K562 (cell line): ENCODE data around the gene RGMA. TPM values are rescaled to one million over a fixed set of nuclear protein-coding genes. Genes with fewer than 3 reads are reported as not detected.

ENCODE experiments used
- ATAC-seq: fragments of 200-7000 bp; cut with Tn5 transposase; 3 replicates; pipeline ENCODE4 v1.9.1; 2020; ENCODE audit warnings: moderate library complexity
- BruUV-seq: library from RNA; stranded (reverse); fragments of 400-500 nt; replicated peaks from 2 replicates; lab custom pipeline; 2021; lab: Mats Ljungman, UMichigan
- CTCF ChIA-PET: fragments of 300-600 bp; formaldehyde crosslinking; extraction: SDS; loops from one replicate; lab custom pipeline; 2021; ENCODE audit warnings: low intra/inter-chr PET ratio; lab: Yijun Ruan, JAX
- POLR2A ChIA-PET: fragments of 300-600, 350-650 bp; sonication (Branson Sonifier 250); formaldehyde crosslinking; extraction: SDS; loops from one replicate; lab custom pipeline; 2021; ENCODE audit warnings: antibody characterized with exemption, inconsistent platforms; lab: Yijun Ruan, JAX
- DNase-seq, 4 experiments: peaks; one replicate each; pipeline versions ENCODE4 v3.0.0 to v3.0.0-alpha.2; 2011 to 2018; ENCODE audit warnings: low spot score in 3 of 4, mixed read lengths in 3 of 4; ENCODE audit errors: extremely low read depth in 1 of 4
- FAIRE-seq: peaks from 2 replicates; lab custom pipeline; 2011; peaks lifted over from hg19 to GRCh38; lab: Jason Lieb, UNC
- H2AFZ ChIP-seq: 2 replicates; pipeline ENCODE4 v1.6.0; 2011; ENCODE audit warnings: low read depth, low read length, control low read depth, inconsistent platforms
- H3K27ac ChIP-seq: fragments of 200-600 bp; 3 replicates; pipeline ENCODE4 v1.8.0; 2011; ENCODE audit warnings: low read depth, mild to moderate bottlenecking, control low read depth, inconsistent platforms, low read length, moderate library complexity, mixed read lengths; ENCODE audit errors: extremely low read depth
- H3K27me3 ChIP-seq, 2 experiments: fragments of 300-600 bp in 1 of 2; 2 replicates in 1 of 2; 3 replicates in 1 of 2; pipeline versions ENCODE4 v1.6.0 to v1.8.0; 2011; ENCODE audit warnings: inconsistent platforms in 2 of 2, low read length in 2 of 2, mild to moderate bottlenecking in 1 of 2, mixed read lengths in 1 of 2, moderate library complexity in 1 of 2; ENCODE audit not compliant: control insufficient read depth in 2 of 2, insufficient read depth in 2 of 2
- H3K36me3 ChIP-seq: fragments of 300-600 bp; 3 replicates; pipeline ENCODE4 v1.8.0; 2011; ENCODE audit warnings: mild to moderate bottlenecking, low read length, inconsistent platforms; ENCODE audit not compliant: control insufficient read depth, insufficient read depth
- H3K4me1 ChIP-seq, 2 experiments: fragments of 200-600 bp in 1 of 2; replicated peaks in 1 of 2; 2 replicates in 1 of 2; 3 replicates in 1 of 2; pipeline versions ENCODE4 v1.5.1 to v1.8.0; 2011; ENCODE audit warnings: inconsistent platforms in 2 of 2, low read length in 2 of 2, mild to moderate bottlenecking in 1 of 2, mixed read lengths in 1 of 2, moderate library complexity in 1 of 2; ENCODE audit not compliant: control insufficient read depth in 2 of 2, insufficient read depth in 2 of 2
- H3K4me2 ChIP-seq: 2 replicates; pipeline ENCODE4 v1.6.1; 2011; ENCODE audit warnings: low read length, control low read depth, inconsistent platforms, mixed read lengths; ENCODE audit not compliant: insufficient read depth
- H3K4me3 ChIP-seq: fragments of 200-600 bp; sonication (generic), shearing (Covaris generic); 2 replicates; pipeline ENCODE4 v1.5.1; 2016; ENCODE audit warnings: control low read depth, inconsistent platforms
- H3K79me2 ChIP-seq: fragments of 200-600 bp; 3 replicates; pipeline ENCODE4 v1.8.0; 2011; ENCODE audit warnings: low read length, inconsistent platforms; ENCODE audit not compliant: control insufficient read depth, insufficient read depth
- H3K9ac ChIP-seq, 2 experiments: 2 replicates each; pipeline versions ENCODE4 v1.6.0 to v1.6.1; 2011; ENCODE audit warnings: low read depth in 2 of 2, low read length in 2 of 2, control low read depth in 1 of 2, inconsistent platforms in 1 of 2, mild to moderate bottlenecking in 1 of 2, mixed read lengths in 1 of 2; ENCODE audit not compliant: insufficient read depth in 1 of 2
- H3K9me1 ChIP-seq: one replicate; pipeline ENCODE4 v1.6.0; 2011; ENCODE audit warnings: inconsistent platforms, mild to moderate bottlenecking, low read length, moderate library complexity; ENCODE audit not compliant: control insufficient read depth, insufficient read depth
- H3K9me3 ChIP-seq: replicated peaks from 2 replicates; pipeline ENCODE4 v1.5.1; 2011; ENCODE audit warnings: low read depth, low read length, inconsistent platforms; ENCODE audit not compliant: control insufficient read depth, insufficient read depth
- H4K20me1 ChIP-seq: replicated peaks from 2 replicates; pipeline ENCODE4 v1.6.1; 2011; ENCODE audit warnings: low read length, inconsistent platforms, mixed read lengths; ENCODE audit not compliant: control insufficient read depth, insufficient read depth
- BRCA1 ChIP-seq, 2 experiments: fragments of 450-650 bp in 1 of 2; sonication (generic) in 1 of 2; formaldehyde crosslinking in 1 of 2; IDR thresholded peaks; 2 replicates each; pipeline versions ENCODE4 v1.5.0 to v1.6.1; 2017 to 2020; ENCODE audit warnings: mild to moderate bottlenecking in 1 of 2, missing genetic modification reagents in 1 of 2
- ELF2 ChIP-seq: fragments of 250-450 bp; sonication (Bioruptor Pico); IDR thresholded peaks from 2 replicates; pipeline ENCODE4 v1.5.0; 2021; ENCODE audit warnings: mild to moderate bottlenecking
- FIP1L1 ChIP-seq: fragments of 200-400 bp; formaldehyde crosslinking; IDR thresholded peaks from 2 replicates; pipeline ENCODE4 v1.6.1; 2018; ENCODE audit warnings: mild to moderate bottlenecking, low read depth, low read length; ENCODE audit not compliant: poor library complexity, severe bottlenecking
- PHF20 ChIP-seq: fragments of 450-650 bp; IDR thresholded peaks from 2 replicates; pipeline ENCODE4 v1.6.1; 2018; ENCODE audit not compliant: partially characterized antibody
- RAD21 ChIP-seq, 2 experiments: fragments of 250-450 bp in 1 of 2; fragments of 450-650 bp in 1 of 2; sonication (Bioruptor Pico) in 1 of 2; formaldehyde crosslinking in 1 of 2; IDR thresholded peaks in 1 of 2; conservative IDR thresholded peaks in 1 of 2; 2 replicates each; pipeline versions ENCODE4 v1.4.0 to v1.8.0; 2020 to 2022; ENCODE audit warnings: mild to moderate bottlenecking in 2 of 2, moderate library complexity in 1 of 2
- RB1 ChIP-seq: fragments of 450-650 bp; IDR thresholded peaks from 2 replicates; pipeline ENCODE4 v1.6.1; 2017; ENCODE audit warnings: low read depth, mild to moderate bottlenecking
- SP1 ChIP-seq: sonication (generic); formaldehyde crosslinking; IDR thresholded peaks from 2 replicates; pipeline ENCODE4 v1.8.1; 2022; ENCODE audit warnings: mild to moderate bottlenecking, missing genetic modification reagents
- WGBS: fragments of 100-300 bp; shearing (Covaris generic); methylation state at CpG from one replicate; pipeline ENCODE4 v1.1.6; 2016; ENCODE audit warnings: low coverage, mixed read lengths; ENCODE audit not compliant: insufficient coverage; ENCODE audit errors: missing lambda C conversion rate; 5-methylcytosine and 5-hydroxymethylcytosine counted together
- in situ Hi-C: fragments of 300-500 bp; cut with MboI; formaldehyde crosslinking; loops from 4 replicates; pipeline ENCODE4 v1.15.0; 2018; ENCODE audit warnings: inconsistent platforms, mixed read lengths
- intact Hi-C: fragments of 100-400 bp; cut with micrococcal nuclease; formaldehyde crosslinking; loops from 2 replicates; pipeline ENCODE4 v1.14.2; 2022
- polyA plus RNA-seq, 8 experiments: library from polyadenylated mRNA; depleted of rRNA in 4 of 8; stranded (reverse) in 5 of 8; unstranded in 3 of 8; fragments of >200 nt; fragmentation: Nextera tagmentation in 2 of 8; fragmentation: Illumina TruSeq in 1 of 8; extraction: Ambion mirVana in 2 of 8; extraction: Trizol in 1 of 8; gene quantifications; 2 replicates each; pipeline versions ENCODE4 v1.2.1 to v1.2.3, GENCODE V29; 2011 to 2014; ENCODE audit warnings: inconsistent platforms in 1 of 8, missing spikeins in 1 of 8
- total RNA-seq, 7 experiments: library from RNA; depleted of rRNA in 6 of 7; stranded (reverse); fragments of >200 nt in 6 of 7; fragmentation: Illumina TruSeq in 2 of 7; extraction: Trizol in 2 of 7; gene quantifications; 2 replicates each; pipeline versions ENCODE4 v1.2.1 to v1.2.3, GENCODE V29; 2011 to 2021; ENCODE audit warnings: low replicate concordance in 1 of 7
- TF ChIP-seq, protein P1 (sequence below), 3 experiments: IDR thresholded peaks in 2 of 3; conservative IDR thresholded peaks in 1 of 3; 2 replicates each; pipeline ENCODE4 v1.5.1; 2011 to 2012; ENCODE audit warnings: low read length in 3 of 3, mild to moderate bottlenecking in 3 of 3, control low read depth in 2 of 3, improper control_type of control experiment in 1 of 3, inconsistent platforms in 1 of 3, low read depth in 1 of 3, mixed read lengths in 1 of 3, moderate library complexity in 1 of 3; ENCODE audit not compliant: insufficient read depth in 2 of 3
- TF ChIP-seq, protein P2 (sequence below): fragments of 450-650 bp; formaldehyde crosslinking; IDR thresholded peaks from 2 replicates; pipeline ENCODE4 v1.4.0; 2020; ENCODE audit warnings: mild to moderate bottlenecking, moderate library complexity
- TF ChIP-seq, protein P3 (sequence below): fragments of 450-650 bp; formaldehyde crosslinking; conservative IDR thresholded peaks from 2 replicates; pipeline ENCODE4 v1.4.0; 2022; ENCODE audit warnings: mild to moderate bottlenecking, missing genetic modification characterization

RGMA gene
- total and polyA plus RNA-seq, 9 of the 15 experiments (the other 6 are each of a cell fraction or from before 2014, with no cell fraction given): 0.03 to 0.05 (median 0.03) TPM; not detected in 6

DNA sequence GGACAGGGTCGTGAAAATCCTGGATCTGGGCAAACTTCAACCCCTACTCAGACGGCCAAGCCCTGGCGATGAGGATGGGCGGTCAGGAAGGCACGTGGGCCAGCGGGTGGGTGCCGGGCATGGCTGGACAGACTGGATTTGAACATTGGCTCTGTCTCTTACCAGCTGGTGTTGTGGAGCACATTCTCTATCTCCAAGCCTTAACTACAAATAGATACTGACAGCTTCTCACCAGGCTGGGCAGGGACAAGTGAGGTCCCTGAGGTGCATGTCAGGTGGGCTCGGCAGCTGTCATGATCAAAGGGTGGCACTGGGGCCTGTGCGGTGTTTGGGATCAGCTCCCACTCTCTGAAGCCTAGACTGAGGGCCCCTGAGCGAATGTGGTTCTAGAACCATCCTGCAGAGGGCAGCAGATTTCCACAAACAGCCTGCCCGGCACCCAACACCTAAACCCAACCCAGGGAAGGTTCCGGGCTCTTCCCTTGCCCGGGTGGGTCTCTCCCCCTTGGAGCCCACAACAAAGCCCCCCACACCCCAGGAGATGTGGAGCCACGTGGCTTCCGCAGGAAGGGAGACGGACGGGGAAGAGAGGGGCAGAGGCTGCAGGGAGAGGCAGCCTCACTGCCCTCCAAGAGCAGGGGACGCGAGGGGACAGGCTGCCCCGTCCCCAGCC is 58.4 kb downstream of the RGMA start:
- H3K4me2 ChIP-seq: 0 out of 2 replicates have a peak overlapping the region, but pooled peaks have one; percentile 27
- no peaks in the 10 kb centered on the region for H3K9me3 ChIP-seq
- no peak overlapping the region for H3K27ac ChIP-seq
- H3K36me3 ChIP-seq: peaks cover 23% of the 10 kb centered on the region; the same call in 2 of the 3 replicates
- CTCF ChIA-PET: interaction anchor here (0.8 to 3.3 kb wide), 3 partner anchors 21 to 1294 kb away, joined by 3 to 24 read pairs (median 7); no protein-coding TSS in a partner anchor
- 0 out of 2 replicates have a peak overlapping the region, but pooled peaks have one; percentile 61 for H2AFZ ChIP-seq
- H3K9ac ChIP-seq: peak overlapping the region in 1 of 2 experiments; percentile 74; a peak in 1 of 4 replicates
- H3K9me1 ChIP-seq: no peaks in the 10 kb centered on the region
- in situ Hi-C loops: loop anchor here (25.0 kb wide), 1 partner anchor 1282 kb away; no protein-coding TSS in a partner anchor
- peak; percentile 93 for FAIRE-seq
- 17% methylated on average over 15 of the region's 20 CpGs for WGBS
- H3K27me3 ChIP-seq: no peaks in the 10 kb centered on the region
- H4K20me1 ChIP-seq: peaks cover 16% of the 10 kb centered on the region
- peak; percentile 88 for ATAC-seq
- POLR2A ChIA-PET: interaction anchor here (0.9 kb wide), 1 partner anchor 13 kb away, joined by 3 read pairs; no protein-coding TSS in a partner anchor
- H3K79me2 ChIP-seq: no peaks in the 10 kb centered on the region
- intact Hi-C loops: loop anchor here (2.0 to 10.0 kb wide), 2 partner anchors 236 to 1294 kb away; no protein-coding TSS in a partner anchor
- H3K4me3 ChIP-seq: no peak overlapping the region
- H3K4me1 ChIP-seq: peaks cover 0 to 20% of the 10 kb centered on the region in 2 experiments; a peak in 4 of 5 replicates
- DNase-seq: peak; percentile 77 to 83 (median 80)
- BruUV-seq: no TSS peak
- TF ChIP-seq, protein P1, sequence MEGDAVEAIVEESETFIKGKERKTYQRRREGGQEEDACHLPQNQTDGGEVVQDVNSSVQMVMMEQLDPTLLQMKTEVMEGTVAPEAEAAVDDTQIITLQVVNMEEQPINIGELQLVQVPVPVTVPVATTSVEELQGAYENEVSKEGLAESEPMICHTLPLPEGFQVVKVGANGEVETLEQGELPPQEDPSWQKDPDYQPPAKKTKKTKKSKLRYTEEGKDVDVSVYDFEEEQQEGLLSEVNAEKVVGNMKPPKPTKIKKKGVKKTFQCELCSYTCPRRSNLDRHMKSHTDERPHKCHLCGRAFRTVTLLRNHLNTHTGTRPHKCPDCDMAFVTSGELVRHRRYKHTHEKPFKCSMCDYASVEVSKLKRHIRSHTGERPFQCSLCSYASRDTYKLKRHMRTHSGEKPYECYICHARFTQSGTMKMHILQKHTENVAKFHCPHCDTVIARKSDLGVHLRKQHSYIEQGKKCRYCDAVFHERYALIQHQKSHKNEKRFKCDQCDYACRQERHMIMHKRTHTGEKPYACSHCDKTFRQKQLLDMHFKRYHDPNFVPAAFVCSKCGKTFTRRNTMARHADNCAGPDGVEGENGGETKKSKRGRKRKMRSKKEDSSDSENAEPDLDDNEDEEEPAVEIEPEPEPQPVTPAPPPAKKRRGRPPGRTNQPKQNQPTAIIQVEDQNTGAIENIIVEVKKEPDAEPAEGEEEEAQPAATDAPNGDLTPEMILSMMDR (IDR thresholded peaks at IDR 0.05 in 2 of 3, conservative IDR thresholded peaks at IDR 0.05 in 1 of 3; ENCODE audit: insufficient read depth in 2 of 3, low read depth in 1 of 3, low read length in 3 of 3): peak; percentile 80 to 89 (median 87)
- TF ChIP-seq, protein P2, sequence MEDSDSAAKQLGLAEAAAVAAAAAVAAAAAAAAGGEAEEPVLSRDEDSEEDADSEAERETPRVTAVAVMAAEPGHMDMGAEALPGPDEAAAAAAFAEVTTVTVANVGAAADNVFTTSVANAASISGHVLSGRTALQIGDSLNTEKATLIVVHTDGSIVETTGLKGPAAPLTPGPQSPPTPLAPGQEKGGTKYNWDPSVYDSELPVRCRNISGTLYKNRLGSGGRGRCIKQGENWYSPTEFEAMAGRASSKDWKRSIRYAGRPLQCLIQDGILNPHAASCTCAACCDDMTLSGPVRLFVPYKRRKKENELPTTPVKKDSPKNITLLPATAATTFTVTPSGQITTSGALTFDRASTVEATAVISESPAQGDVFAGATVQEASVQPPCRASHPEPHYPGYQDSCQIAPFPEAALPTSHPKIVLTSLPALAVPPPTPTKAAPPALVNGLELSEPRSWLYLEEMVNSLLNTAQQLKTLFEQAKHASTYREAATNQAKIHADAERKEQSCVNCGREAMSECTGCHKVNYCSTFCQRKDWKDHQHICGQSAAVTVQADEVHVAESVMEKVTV (CRISPR knock-in tag): 0 out of 2 replicates have a peak, but pooled peaks have one; percentile 34
- no peak for TF ChIP-seq FIP1L1
- TF ChIP-seq, protein P3, sequence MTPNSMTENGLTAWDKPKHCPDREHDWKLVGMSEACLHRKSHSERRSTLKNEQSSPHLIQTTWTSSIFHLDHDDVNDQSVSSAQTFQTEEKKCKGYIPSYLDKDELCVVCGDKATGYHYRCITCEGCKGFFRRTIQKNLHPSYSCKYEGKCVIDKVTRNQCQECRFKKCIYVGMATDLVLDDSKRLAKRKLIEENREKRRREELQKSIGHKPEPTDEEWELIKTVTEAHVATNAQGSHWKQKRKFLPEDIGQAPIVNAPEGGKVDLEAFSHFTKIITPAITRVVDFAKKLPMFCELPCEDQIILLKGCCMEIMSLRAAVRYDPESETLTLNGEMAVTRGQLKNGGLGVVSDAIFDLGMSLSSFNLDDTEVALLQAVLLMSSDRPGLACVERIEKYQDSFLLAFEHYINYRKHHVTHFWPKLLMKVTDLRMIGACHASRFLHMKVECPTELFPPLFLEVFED: no peak
- TF ChIP-seq RB1: 0 out of 2 replicates have a peak, but pooled peaks have one; percentile 20
- TF ChIP-seq SP1: 0 out of 2 replicates have a peak, but pooled peaks have one; percentile 31
- TF ChIP-seq RAD21 (CRISPR knock-in tag; conservative IDR thresholded peaks at IDR 0.05 in 1 of 2, IDR thresholded peaks at IDR 0.05 in 1 of 2): peak; percentile 67 to 85
- TF ChIP-seq ELF2: no peak
- TF ChIP-seq BRCA1 (IDR thresholded peaks at IDR 0.05): no peak
- no peak for TF ChIP-seq BRCA1 (CRISPR knock-in tag; IDR thresholded peaks at IDR 0.05)
- no peak for TF ChIP-seq PHF20
